CD4-positive, alpha-beta T cell treated with Interleukin-21 for 1 hour (primary cell): ENCODE results near the gene HIF1AN.

Source experiments
- DNase-seq: peaks from one replicate; pipeline ENCODE4 v3.0.0-alpha.2; 2020

The HIF1AN gene

DNA sequence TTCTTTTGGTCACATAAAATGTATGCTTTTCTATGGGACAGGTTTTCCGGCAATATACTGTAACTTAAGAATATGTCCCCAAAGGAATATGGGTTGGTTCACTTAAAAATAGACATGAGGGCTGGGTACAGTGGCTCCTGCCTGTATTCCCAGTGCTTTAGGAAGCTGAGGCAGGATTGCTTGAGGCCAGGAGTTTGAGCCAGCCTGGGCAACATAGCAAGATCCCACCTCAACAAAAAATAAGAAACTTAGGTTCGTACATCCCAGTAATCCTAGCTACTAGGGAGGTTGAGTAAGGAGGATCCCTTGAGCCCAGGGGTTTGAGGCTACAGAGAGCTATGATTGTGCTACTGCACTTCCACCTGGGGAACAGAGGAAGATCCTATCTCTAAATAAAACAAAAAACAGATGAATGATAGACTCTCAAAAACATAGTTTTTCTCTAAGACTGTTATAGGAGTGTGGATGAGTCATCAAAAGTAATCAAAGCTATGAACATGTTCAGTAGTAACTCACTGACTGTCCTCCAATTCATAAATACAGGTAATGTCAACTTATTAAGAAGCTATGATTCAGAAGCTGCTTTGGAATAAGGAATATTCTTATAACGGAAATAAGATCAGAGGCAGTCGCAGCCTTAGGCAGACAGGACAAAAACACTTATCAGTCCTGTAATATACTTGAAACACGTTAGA, 13.5 kb upstream of the HIF1AN start:
- no peak for DNase-seq

DNA sequence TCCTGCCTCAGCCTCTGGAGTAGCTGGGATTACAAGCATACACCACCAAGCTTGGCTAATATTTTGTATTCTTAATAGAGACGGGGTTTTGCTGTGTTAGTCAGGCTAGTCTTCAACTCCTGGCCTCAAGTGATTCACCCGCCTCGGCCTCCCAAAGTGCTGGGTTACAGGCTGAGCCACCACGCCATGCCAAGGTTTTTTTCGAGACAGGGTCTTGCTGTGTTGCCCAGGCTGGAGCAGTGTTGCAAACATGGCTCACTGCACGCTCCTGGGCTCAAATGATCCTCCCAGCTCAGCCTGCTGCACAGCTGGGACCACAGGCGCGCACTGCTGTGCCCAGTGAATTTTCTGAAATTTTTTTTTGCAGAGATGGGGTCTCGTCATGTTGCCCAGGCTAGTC, 12.8 kb upstream of the HIF1AN start:
- DNase-seq = no peak

DNA sequence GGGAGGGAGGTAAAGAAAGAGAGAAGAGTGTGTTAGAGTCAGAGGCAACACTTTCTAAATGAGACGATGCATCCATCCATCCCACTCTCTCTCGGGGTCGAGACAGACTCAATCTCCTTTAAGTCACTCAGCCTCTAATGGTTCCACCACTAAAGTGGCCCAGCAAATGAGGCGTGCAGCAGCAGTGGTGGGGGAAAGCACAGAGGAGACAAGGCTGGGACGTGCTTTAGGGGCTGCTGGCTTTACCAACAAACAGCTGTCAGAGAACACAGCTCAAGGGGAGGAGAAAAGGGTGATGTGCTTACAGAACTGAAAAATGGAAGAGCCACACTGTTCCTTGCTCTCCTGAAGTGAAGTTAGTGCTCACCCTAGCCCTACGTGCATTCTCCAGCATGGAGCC, 11.5 kb upstream of the HIF1AN start:
- DNase-seq = no peak

DNA sequence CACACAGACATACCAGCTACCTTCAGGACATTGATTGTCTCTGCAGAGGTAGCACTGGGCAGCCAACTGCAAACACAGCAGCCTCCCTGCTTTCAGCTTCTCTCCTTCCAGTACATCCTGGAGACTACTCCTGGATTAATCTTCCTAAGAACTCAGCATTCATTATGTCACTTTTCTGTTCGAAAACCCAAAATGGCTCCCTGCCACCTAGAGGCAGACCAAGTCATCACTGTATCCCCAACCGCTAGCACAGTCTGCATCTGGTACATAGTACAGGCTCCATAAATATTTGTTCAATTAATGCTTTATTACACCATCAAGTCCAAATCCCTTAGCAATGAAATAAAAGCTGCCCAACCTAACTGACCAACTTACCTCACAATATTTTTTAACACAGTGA, 11.1 kb upstream of the HIF1AN start:
- DNase-seq = no peak

DNA sequence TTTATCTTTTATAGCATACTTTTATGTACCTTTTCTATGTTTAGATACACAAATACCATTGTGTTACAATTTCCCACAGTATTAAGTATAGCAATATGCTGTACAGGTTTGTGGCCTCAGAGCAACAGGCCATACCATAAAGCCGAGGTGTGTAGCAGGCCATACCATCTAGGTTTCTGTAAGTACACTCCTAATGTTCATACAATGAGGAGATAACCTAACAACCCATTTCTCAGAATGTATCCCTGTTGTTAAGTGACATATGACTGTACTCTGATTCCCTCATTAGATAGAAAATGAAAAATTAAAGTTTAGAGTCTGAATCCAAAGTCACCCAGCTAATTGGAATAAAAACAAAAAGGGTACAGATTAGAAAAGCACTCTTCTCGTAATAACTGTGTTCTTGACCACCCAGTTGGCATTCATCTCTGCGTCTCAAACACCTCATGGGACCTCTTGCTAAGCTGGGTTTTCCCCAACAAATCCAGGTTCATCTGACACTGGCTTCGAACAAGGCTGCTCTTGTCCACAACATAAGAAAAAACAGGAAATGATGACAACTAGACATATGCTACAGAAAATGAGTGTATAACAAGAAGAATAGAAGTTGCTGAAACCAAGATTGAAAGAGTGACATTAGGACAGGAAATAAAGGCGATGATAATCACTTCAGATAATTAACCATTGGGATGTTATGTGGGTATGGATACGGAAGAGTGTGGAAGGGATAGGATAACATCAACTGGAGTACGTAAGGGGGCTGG, 7.4 kb upstream of the HIF1AN start:
- DNase-seq = peak; percentile 60

DNA sequence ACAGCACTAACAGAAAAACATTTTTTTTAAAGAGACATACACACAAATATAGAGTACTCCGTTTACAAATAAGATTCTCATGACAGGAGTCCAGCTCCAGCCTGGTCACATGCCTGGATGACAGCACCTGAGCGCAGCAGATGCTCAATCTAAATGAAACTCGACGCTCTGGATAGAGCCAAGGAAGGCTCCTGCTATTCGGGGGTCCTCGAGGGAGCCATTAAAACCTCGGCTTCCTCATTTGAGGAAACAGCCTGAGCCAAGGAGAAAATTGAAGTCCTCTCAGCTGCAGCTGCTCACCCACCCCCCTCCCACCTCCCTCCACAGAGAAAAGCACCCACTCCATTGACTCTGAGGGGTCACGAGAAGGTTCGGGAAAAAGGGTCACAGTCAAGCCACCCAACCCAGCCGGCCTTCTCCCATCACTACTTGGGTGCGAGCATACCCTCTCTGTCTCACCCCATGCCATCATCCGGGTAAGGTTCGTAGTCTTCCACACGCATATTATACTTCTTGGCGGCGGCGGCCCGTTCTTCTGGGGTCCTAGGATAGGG, 6.7 kb upstream of the HIF1AN start:
- DNase-seq = no peak

DNA sequence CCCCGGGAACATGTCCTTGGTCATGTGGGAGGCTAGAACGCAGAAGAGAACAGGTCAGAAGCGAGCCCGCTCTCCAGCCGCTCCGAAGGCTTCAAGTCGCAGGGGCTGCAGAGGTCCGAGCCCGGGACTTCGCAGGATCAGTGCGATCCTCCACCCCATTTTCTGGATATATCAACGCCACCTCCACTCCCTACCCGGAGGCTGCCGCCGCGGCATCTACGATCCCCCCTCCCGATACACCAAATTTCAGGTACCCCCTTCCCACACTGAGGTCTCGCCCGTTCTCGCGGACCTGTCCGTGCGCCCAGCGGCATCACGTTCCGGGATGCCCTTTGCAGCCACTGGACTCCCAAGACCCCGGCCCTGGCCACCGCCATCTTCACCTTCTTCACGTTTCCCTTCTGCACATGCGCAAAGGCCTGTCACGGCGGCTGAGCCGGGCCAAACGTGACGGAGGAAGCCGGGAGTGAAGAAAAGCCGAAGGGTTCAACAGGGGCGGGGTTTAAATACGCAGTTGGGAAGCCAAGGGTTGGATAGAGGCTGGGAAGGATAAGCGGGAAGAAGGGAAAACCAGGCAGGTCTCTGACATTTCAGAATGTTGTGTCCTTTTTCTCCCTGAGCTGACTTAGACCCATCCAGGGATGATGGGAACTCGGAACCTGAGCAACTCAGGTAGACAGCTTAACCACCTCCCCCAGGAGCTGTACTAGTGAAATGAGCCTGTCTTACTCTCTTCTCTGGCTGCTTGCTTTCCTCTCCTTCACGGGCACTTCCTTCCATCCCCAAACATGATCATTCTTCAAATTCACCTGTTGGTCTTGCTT, 6.1 kb upstream of the HIF1AN start, which contains the start of gene NDUFB8:
Gene NDUFB8, minus strand, starts transcription at position 397 of the 824 bp plus-strand sequence. Its CDS starts 20 bp downstream, at position 377.
- peak; percentile 91 for DNase-seq

DNA sequence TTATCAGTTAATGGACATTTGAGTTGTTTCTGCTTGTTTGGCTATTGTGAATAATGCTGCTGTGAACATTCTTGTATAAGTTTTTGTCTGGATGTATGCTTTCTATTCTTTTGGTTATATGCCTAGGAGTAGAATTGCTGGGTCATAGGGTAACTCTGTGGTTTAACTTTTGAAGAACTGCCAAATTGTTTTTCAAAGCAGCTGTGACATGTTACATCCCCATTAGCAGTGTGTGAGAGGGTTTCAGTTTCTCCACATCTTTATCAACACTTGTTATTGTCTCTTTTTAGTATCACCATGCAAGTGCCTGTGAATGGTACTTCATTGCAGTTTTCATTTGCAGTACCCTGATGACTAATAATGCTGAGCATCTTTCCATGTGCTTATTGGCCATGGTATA, 4.0 kb upstream of the HIF1AN start:
- no peak for DNase-seq

DNA sequence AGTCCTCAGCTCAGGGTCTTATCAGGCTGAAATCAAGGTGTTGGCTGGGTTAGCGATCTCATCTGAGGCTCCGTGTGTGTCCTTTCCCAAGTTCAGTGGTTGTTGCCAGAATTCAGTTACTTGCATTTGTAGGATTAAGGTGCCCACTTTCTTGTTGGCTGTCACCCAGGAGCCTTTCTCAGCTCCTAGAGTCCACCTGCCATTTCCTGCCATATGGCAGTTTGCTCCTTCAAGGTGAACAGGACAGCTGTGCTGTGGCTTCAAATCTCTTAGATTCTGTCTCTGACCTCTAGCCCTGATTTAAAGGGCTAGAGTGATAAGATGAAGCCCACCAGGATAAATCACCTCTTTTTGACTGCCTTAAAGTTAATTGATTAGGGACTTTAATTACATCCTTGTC, 1.0 kb upstream of the HIF1AN start:
- DNase-seq = no peak

DNA sequence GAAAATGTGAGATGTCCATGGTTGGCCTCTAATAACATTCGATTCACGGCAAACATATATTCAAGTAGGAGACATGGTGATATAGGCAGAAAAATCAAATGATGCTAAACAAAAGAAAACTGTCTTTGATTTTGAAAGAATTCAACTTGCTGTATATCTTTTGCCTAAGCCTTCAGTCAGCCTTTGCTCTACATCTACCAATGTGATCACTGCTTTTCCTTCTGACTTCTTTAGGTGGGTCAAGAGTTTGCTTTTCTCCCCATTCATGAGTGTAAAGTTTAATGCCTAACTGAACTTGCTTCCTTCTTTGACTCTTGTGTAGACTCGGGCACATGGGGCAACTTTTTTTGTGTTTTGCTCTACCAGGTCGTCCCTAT, 417 bp upstream of the HIF1AN start:
- no peak for DNase-seq

DNA sequence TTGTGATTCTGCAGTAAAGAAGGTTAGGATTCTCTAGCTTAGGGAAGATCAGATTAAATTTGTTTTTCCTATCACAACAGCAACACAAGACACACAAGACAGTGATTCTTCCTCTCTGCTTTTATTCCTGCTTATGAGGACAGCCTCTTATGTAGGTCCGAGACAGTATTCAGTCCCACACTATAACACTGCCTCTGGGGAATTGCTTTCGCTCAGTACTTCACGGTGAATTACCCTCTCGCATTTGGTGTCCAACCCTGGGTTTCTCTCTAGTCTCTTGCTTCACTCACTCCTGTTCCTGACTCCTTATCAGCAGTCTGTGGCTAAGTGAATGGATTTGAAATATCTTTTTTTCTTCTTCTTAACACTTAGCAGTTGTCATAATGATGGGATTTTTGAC, 1.7 kb downstream of the HIF1AN start:
- no peak for DNase-seq

DNA sequence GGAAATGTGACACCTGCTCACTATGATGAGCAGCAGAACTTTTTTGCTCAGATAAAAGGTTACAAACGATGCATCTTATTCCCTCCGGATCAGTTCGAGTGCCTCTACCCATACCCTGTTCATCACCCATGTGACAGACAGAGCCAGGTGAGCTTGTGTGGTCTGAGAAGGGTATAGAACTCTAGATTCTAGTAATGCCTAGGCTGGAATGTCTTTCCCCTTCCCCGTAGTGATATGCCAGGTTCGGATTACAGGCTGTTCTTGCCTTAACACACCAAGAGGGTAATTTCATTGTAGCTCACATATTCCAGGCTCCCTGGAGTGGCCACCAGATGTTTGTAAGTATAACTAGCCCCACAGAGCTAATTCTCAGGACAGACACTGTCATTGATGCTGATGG, 9.2 kb downstream of the HIF1AN start:
- no peak for DNase-seq

DNA sequence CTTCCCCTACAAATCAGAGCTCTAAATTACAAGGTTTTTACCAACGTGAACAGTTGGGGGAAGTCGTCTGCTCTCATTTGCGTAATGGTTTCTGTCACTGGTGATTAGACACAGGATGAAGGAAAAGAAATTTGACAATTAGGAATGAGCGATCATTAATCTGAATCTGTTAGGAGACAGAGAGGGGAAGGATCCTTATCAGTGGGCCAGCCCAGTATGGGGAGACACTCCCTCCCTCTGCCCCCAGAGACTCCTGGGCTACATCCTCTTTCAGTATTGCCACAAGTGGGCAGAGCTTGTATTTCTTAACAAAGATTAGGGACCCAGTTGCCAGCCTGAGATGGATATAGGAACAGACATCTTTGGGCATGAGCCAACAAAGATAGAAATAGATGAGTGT, 15.5 kb downstream of the HIF1AN start:
- no peak for DNase-seq

DNA sequence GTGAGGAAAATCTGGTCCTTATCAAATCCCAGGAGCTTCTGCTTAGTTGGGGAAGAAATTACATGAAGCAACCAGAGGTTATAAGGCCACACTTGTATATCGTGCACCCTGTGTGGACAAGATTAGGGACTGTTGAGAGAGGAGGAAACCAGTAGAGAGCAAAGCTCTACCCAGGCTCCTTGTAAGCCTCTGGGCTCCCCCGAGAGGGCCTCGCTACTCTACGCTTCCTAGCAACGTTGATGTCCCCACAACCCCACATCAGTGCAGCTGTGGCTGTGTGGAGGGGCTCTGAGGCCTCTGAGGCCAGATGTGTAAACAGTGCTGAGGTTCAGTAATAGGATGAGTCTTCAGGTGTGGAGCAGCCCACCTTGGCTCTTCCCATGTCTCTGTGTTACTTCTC, 16.0 kb downstream of the HIF1AN start:
- no peak for DNase-seq

DNA sequence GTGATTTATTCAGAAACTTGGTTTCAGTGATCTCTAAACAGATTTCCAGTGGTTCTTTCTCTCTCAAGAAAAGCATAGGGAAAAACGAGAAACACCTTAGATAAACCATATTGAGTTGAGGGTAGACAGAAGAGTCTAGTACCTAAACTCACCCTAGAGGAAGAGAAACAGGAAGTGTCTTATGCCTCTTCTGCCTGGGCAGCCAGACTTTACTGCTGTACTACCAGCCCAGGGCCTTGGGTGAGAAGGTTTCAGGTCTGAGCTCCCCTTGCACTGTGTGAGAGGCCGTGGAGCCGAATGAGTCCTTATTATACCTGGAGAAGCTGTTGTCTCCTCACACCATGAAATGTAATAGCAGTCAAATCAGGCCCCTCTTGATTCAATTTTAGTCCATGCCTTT, 18.2 kb downstream of the HIF1AN start:
- no peak for DNase-seq

DNA sequence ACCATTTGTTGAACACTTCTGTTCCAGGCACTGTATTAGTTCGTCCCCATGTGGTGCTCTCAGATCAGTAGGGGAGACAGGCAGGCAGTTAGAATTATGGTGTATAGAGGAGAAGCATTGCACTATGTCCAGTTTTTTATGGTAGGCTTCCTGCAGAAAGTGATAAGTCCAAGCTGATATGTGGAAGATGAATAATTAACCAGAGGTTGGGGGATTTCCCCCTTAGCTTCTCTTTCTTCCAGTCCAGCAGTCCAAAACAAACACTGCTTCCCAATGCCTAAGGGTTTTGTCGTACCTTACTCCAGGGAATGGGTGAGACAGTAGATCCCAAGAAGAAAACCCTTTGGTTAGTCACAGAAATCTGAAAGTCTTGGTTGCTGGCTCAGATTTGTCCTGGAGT, 19.2 kb downstream of the HIF1AN start:
- DNase-seq = no peak

DNA sequence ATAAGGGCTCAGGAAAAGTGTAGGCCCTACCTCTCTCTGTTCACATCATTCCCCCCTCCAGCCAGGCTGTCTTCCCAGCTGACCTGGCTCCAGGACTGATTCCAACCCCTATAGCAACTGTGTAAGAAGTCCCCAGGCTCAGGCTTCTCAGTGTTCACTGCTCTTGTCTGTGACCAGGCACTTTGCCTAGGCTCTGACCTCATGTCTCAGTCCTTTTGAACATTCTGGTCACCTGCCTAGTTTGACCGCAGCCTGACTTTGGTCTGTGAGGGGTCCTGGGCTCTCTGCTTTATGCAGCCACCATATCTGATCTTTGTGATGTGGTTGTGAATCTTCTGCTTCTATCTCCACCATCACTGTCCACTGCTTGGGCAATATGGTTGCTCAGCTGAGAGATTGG, 24.5 kb downstream of the HIF1AN start:
- no peak for DNase-seq

DNA sequence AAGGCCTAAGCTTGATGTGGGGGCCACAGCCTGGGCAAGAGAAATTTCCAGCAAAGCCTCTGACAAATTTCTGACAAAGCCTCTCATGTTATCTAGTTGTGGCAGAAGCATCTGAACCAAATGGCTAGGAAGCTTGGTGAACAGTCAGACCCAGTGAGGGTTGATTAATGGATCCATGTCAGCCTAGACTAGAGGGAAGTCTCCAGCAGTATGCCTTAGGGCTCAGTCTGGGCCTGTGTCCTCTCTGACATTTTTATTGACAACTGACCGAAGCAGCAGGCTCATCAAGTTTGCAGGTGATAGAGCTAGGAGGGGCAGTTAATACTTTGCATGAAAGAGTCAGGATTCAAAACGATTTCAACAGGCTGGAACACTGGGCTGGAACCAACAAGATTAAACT, 25.3 kb downstream of the HIF1AN start:
- no peak for DNase-seq

DNA sequence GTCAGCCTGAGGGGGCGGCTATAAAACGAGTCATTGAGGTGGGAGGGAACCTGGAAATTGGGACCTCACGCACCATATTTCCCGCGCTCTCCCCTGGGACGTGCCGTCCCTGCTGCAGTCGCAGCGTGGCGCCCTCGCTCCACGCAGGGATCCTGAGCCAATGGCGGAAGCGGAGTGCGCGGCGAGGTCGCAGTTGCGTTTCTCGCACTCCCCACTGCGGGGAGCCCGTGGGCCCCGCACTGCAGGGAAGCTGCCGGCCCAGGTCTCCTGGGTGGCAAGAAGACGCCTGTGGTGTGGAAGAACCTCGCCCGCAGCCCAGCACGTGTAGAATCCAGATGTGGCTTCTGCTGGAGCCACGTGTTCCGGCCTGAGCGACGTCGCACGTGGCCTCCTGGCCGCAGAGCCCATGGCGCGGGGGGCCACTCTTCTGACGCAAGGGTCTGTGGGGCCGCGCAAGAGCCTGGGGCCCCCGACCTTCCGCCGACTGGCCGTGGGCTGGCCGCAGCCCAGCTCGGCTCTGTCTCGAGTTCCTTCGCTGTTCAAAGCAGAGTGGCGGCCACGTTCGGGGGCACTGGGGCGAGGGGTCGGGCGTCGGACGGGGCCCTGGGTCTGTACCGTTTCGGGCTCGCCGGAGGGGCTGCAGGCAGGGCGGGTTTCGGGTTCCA, 26.4 kb downstream of the HIF1AN start:
- peak; percentile 80 for DNase-seq

DNA sequence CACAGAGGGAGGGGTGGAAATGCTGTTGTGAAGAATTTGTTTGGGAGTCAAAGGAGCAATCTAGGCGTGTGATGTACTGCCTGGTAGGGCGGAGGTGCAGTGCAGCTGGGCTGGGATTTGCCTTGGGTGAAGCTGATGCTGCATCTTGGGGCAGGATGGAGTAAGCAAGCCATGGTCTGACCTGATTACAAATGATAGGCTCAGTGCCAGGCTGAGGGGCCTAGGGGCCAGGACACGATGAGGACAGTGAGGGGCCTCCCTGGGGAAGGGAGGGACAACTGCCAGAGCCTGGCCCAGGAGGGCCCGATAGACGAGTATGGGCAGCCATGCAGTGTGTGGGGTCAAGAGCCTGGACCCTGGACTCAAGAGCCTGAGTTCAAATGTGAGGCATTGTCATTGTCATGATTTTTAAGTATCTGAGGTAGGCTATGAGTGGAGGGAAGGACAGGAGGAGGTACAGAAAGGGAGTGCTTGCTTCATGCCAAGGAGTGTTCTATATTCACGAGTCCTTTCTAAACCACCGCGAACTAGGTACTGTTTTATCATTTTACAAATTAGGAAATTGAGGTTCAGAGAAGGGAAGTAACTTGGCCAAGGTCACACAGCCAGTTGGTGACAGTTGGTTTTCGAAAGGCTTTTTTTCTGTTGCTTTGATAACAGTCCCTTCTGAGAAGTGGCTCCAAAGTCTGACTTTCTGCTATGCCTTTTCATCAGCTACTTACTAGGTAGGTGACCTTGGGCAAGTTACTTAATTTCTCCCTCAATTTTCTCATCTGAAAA, 29.7 kb downstream of the HIF1AN start:
- no peak for DNase-seq

DNA sequence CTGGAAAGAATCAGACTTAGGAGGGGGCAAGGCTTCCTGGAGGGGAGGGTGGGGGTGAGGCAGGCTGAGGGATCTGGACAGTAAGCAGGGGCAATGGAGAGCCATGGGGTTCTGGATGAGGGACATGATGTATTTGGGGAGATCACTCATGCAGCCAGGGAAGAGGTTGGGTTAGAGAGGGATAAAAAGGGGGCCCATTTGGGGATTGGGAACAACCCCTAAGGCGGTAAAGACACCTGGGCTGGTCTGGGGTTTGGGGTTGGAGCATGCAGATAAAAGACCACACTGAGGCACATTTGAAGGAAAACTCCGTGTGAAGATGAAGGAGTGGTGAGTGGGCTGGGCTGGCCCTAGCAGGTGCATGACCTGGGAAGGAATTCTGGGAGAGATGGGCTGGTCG, 30.8 kb downstream of the HIF1AN start:
- DNase-seq = no peak

DNA sequence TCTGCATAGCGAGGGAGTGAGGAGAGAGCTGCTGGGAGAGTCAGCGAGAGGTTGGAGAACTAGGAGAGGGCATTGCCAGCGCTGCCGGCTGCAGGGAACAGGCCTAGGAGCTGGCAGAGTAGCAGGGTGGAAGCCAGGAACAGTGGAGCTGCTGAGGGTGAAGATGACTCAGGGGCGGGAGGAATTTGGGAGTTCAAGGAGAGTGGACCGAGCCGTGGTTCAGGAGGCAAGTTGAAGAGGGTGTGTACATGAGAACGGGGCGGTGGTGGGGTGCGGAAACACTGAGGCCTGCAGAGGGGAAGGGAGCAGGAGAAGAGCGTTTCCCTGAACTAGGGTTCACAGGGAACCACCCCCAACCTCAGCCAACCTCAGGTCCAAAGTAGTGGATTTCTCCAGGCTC, 31.5 kb downstream of the HIF1AN start:
- no peak for DNase-seq
